ENCODE measurements around the gene USP11.

USP11 gene

GRCh38 chrX:47204970-47205369, 27.8 kb upstream of the USP11 start:
- no peak for FAIRE-seq

DNA sequence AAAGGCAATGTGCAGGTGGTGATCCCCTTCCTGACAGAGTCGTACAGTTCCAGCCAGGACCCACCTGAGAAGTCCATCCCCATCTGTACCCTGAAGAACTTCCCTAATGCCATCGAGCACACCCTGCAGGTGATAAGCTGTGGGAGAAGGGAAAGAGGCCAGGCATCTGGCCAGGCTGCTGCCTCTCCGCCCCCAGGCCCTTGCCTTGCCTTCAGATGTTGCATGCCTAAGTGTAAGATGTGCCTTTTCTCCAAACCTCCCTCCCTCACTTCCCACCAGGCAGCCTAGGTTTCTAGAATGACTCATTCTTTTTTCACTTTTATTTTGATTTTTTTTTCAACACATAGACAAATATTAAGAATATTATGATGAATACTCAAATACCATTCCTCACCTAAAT, 26.5 kb upstream of the USP11 start:
- no peak for FAIRE-seq

GRCh38 chrX:47208108-47208507, 24.7 kb upstream of the USP11 start:
- FAIRE-seq: no peak

- no peak for FAIRE-seq
Observed at GRCh38 chrX:47209508-47210238, 23.1 kb upstream of the USP11 start.

- no peak for FAIRE-seq
Observed at GRCh38 chrX:47210661-47211425, 22.0 kb upstream of the USP11 start.

- no peak for FAIRE-seq
Observed at GRCh38 chrX:47212381-47213293, 20.2 kb upstream of the USP11 start.

- no peak for FAIRE-seq
Observed at GRCh38 chrX:47214435-47215077, 18.3 kb upstream of the USP11 start.

GRCh38 chrX:47215291-47215900, 17.4 kb upstream of the USP11 start:
- no peak for FAIRE-seq

DNA sequence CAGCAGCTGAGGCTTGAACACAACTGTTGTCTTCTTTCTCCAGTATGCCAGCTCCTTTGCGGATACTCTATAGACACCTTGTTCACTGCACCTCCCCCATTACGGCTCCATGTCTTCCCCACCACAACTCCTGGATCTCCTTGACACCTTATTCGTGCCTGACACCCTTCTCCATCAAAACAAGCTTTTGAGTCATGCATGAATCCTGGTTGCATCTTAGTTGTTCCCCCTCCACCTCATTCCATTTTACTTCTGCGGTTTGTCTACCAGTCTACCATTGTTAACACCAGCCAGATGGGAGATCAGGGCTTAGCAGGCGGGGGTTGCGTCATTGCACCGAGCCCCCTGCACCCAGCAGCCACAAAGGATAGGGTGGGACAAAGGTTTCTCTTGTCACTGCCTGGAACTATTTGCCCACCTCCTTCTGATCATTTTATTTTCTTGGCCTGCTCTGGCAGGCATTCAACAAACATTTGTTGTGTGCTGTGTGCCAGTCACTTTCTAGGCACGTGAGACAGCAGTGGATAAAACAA, 16.4 kb upstream of the USP11 start:
- FAIRE-seq: no peak

DNA sequence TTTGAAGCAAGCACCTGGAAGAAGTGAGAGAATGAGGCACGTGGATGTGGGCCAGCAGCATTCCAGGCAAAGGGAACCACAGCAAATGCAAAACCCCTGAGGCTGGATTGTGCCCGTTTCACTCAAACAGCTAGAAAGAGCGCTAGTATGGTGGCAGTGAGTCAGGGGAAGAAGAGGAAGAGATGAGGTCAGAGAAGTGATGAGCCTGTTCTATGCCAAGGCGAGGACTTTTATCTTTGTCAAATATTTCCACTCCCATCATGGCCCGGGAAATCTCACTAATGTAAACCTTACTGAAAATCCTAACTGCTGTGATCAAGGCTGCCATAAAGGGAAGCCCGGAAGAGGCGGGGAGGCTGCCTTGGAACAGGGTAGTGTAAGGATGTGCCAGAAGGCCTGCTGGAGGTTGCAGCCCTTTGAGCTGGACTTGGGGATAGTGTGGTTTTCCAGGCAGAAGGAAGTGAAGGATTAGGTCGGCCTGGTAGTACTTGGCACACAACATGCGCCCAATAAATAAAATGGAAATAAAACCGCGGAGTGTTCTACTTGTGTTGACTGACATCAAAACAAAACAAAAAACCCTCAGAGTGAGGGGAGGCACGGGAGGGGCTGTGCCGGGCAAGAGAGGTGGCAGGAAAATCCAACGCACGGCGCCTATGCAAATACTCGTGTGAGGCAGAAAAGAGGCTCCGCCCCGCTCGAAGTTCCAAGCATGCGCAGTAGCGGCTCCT, 15.5 kb upstream of the USP11 start:
- FAIRE-seq: no peak

GRCh38 chrX:47217852-47218279, 14.9 kb upstream of the USP11 start:
- peak; percentile 99 for FAIRE-seq

- FAIRE-seq: no peak
Observed at GRCh38 chrX:47218280-47218919, 14.4 kb upstream of the USP11 start, which contains the start of gene CDK16. Gene CDK16, plus strand, starts transcription at chrX:47218681. Its CDS starts 4,877 bp downstream, at chrX:47223558.

GRCh38 chrX:47218920-47219815, 13.6 kb upstream of the USP11 start:
- FAIRE-seq: no peak

- no peak for FAIRE-seq
Observed at GRCh38 chrX:47221756-47222155, 11.1 kb upstream of the USP11 start.

- FAIRE-seq: no peak
Observed at GRCh38 chrX:47222751-47223350, 10.0 kb upstream of the USP11 start.

- no peak for FAIRE-seq
Observed at GRCh38 chrX:47223476-47224250, 9.1 kb upstream of the USP11 start.

DNA sequence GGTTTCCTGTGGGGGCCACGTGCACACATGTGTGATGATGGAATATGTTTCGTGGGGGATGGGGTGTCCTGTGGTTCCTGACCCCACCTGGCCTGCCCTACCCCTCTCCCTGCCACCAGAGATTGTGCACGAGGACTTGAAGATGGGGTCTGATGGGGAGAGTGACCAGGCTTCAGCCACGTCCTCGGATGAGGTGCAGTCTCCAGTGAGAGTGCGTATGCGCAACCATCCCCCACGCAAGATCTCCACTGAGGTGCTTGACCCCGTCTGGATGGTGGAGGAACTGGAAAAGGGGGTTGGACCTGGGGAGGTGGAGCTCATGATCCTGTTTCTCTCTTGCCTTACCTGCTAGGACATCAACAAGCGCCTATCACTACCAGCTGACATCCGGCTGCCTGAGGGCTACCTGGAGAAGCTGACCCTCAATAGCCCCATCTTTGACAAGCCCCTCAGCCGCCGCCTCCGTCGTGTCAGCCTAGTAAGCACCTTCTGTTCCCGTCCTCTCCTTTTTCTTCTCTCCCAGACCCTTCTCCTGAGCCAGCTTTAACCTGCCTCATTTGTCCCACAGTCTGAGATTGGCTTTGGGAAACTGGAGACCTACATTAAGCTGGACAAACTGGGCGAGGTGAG, 8.4 kb upstream of the USP11 start:
- FAIRE-seq: no peak

GRCh38 chrX:47224896-47225290, 7.9 kb upstream of the USP11 start:
- no peak for FAIRE-seq
